ENCODE measurements around the gene NKTR.

DNA sequence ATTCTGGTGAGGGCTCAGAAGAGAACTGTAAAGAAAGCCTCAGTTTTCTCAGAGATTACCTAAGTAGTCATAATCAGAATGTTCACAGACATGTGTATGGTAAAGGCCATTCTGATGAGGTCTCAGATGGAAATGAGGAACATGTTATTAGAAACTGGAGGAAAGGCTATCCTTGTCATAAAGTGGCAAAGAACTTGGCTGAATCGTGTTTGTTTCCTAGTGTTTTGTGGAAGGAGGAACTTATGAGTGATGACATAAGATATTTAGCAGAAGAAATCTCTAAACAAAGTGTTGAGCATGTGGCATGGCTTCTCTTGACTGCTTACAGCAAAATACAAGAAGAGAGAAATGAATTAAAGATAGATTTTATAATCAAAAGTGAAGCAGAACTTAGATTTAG lies 72.0 kb downstream of the NKTR start:
- TF ChIP-seq, protein P1, sequence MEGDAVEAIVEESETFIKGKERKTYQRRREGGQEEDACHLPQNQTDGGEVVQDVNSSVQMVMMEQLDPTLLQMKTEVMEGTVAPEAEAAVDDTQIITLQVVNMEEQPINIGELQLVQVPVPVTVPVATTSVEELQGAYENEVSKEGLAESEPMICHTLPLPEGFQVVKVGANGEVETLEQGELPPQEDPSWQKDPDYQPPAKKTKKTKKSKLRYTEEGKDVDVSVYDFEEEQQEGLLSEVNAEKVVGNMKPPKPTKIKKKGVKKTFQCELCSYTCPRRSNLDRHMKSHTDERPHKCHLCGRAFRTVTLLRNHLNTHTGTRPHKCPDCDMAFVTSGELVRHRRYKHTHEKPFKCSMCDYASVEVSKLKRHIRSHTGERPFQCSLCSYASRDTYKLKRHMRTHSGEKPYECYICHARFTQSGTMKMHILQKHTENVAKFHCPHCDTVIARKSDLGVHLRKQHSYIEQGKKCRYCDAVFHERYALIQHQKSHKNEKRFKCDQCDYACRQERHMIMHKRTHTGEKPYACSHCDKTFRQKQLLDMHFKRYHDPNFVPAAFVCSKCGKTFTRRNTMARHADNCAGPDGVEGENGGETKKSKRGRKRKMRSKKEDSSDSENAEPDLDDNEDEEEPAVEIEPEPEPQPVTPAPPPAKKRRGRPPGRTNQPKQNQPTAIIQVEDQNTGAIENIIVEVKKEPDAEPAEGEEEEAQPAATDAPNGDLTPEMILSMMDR (IDR thresholded peaks at IDR 0.05; ENCODE audit: insufficient read depth, low read length): no peak
- TF ChIP-seq POLR2AphosphoS5 (IDR thresholded peaks at IDR 0.05; ENCODE audit: low read depth): no peak
- TF ChIP-seq, protein P2, sequence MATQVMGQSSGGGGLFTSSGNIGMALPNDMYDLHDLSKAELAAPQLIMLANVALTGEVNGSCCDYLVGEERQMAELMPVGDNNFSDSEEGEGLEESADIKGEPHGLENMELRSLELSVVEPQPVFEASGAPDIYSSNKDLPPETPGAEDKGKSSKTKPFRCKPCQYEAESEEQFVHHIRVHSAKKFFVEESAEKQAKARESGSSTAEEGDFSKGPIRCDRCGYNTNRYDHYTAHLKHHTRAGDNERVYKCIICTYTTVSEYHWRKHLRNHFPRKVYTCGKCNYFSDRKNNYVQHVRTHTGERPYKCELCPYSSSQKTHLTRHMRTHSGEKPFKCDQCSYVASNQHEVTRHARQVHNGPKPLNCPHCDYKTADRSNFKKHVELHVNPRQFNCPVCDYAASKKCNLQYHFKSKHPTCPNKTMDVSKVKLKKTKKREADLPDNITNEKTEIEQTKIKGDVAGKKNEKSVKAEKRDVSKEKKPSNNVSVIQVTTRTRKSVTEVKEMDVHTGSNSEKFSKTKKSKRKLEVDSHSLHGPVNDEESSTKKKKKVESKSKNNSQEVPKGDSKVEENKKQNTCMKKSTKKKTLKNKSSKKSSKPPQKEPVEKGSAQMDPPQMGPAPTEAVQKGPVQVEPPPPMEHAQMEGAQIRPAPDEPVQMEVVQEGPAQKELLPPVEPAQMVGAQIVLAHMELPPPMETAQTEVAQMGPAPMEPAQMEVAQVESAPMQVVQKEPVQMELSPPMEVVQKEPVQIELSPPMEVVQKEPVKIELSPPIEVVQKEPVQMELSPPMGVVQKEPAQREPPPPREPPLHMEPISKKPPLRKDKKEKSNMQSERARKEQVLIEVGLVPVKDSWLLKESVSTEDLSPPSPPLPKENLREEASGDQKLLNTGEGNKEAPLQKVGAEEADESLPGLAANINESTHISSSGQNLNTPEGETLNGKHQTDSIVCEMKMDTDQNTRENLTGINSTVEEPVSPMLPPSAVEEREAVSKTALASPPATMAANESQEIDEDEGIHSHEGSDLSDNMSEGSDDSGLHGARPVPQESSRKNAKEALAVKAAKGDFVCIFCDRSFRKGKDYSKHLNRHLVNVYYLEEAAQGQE (IDR thresholded peaks at IDR 0.05; ENCODE audit: insufficient replicate concordance, low read depth): no peak
